Thoracic aorta (tissue), 2 donors: ENCODE measurements around the gene DDX23. TPM values are rescaled to one million over a fixed set of nuclear protein-coding genes. Genes with fewer than 3 reads are reported as not detected.
A peak's percentile ranks its signal among the peaks of the same experiment; 100 is the strongest.

Source experiments
- ATAC-seq: fragments of 150-250 bp; one replicate; pipeline ENCODE4 v1.8.0; 2017; ENCODE audit warnings: low read depth; ENCODE audit not compliant: insufficient number of reproducible peaks, low FRiP score
- DNase-seq: peaks from one replicate; pipeline ENCODE4 v3.0.0-alpha.2; 2020; ENCODE audit warnings: low spot score
- H3K27ac ChIP-seq, 2 donors: fragments of 200-600 bp; sonication (generic); 1 replicate in 1 of 2; 2 replicates in 1 of 2; pipeline ENCODE4 v1.5.1; 2016; ENCODE audit warnings: mild to moderate bottlenecking in 2 of 2, moderate library complexity in 2 of 2
- H3K27me3 ChIP-seq: fragments of 200-600 bp; sonication (generic); replicated peaks from 2 replicates; pipeline ENCODE4 v1.6.0; 2016; ENCODE audit warnings: mild to moderate bottlenecking; ENCODE audit not compliant: insufficient read depth
- H3K36me3 ChIP-seq: fragments of 200-600 bp; sonication (generic); one replicate; pipeline ENCODE4 v1.5.1; 2016
- H3K4me1 ChIP-seq, 2 donors: fragments of 200-600 bp; sonication (generic); 1 replicate in 1 of 2; 2 replicates in 1 of 2; pipeline versions ENCODE4 v1.5.1 to v1.6.0; 2016; ENCODE audit warnings: low read depth in 2 of 2, mild to moderate bottlenecking in 1 of 2; ENCODE audit not compliant: control insufficient read depth in 1 of 2
- H3K4me3 ChIP-seq: fragments of 200-600 bp; sonication (generic); 2 replicates; pipeline ENCODE4 v1.5.1; 2016; ENCODE audit warnings: mild to moderate bottlenecking
- H3K9me3 ChIP-seq: fragments of 200-600 bp; sonication (generic); 2 replicates; pipeline ENCODE4 v1.5.1; 2016
- total RNA-seq, 2 donors: library from RNA; depleted of rRNA; stranded (reverse); fragments of >200 nt; gene quantifications; one replicate each; pipeline versions ENCODE4 v1.1.0 to v1.2.3, GENCODE V29; 2016
- TF ChIP-seq, protein P1 (sequence below): fragments of 200-600 bp; sonication (generic); IDR thresholded peaks from one replicate; pipeline ENCODE4 v1.5.1; 2019; ENCODE audit warnings: antibody characterized with exemption

DDX23 gene
- total RNA-seq, 2 donors from 2014 or later, result 53.7 to 92.6 TPM

DNA sequence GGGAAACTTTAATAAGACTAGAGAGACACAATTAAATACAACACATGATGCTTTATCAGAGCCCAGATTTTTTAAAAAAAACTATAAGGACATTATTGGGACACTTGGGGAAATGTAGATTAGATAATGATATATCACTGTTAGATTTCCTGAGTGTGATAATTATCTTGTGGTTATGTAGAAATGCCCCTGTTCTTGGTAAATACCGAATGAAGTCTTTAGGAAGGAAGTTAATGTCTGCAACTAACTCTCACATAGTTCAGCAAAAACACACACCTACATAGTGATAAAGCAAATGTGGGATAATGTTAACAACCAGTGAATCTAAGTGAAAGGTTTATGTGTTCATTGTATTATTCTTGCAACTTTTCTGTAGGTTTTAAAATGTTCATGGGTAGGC, 48.3 kb downstream of the DDX23 start:
- Histone ChIP-seq H3K9me3 (no peaks in the 10 kb centered on the region), H3K27me3 (no peaks in the 10 kb centered on the region), H3K27ac (no peak overlapping the region), H3K4me1 (no peaks in the 10 kb centered on the region), H3K36me3 (no peaks in the 10 kb centered on the region), H3K4me3 (no peak overlapping the region)
- DNase-seq (no peak), ATAC-seq (no peak)
- TF ChIP-seq, protein P1, sequence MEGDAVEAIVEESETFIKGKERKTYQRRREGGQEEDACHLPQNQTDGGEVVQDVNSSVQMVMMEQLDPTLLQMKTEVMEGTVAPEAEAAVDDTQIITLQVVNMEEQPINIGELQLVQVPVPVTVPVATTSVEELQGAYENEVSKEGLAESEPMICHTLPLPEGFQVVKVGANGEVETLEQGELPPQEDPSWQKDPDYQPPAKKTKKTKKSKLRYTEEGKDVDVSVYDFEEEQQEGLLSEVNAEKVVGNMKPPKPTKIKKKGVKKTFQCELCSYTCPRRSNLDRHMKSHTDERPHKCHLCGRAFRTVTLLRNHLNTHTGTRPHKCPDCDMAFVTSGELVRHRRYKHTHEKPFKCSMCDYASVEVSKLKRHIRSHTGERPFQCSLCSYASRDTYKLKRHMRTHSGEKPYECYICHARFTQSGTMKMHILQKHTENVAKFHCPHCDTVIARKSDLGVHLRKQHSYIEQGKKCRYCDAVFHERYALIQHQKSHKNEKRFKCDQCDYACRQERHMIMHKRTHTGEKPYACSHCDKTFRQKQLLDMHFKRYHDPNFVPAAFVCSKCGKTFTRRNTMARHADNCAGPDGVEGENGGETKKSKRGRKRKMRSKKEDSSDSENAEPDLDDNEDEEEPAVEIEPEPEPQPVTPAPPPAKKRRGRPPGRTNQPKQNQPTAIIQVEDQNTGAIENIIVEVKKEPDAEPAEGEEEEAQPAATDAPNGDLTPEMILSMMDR, result no peak

DNA sequence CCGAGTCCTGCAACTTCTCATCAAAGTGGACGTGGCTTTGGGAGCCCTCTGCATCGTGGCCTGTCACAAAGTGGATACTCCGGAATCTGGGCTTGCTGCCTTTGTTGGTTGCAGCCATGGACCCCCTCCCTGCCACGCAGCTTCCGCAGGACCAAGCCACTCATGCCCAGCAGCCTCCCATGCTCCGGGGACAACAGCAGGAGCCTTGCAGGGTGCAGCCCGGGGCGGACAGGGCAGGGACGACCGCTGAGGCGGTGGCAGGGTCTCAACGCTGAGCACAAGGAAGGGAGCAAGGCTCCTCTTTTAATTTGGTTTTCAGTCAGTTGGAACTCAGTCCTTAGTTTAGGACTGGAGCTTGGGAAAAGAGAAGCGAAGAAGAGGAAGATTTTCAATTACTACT, 51.0 kb downstream of the DDX23 start:
- TF ChIP-seq, protein P1, result no peak
- DNase-seq (no peak), ATAC-seq (no peak)
- no peak overlapping the region for H3K4me3 ChIP-seq
- no peaks in the 10 kb centered on the region for H3K4me1 ChIP-seq
- H3K27me3 ChIP-seq, result no peaks in the 10 kb centered on the region
- H3K9me3 ChIP-seq, result no peaks in the 10 kb centered on the region
- H3K27ac ChIP-seq, result no peak overlapping the region
- H3K36me3 ChIP-seq, result no peaks in the 10 kb centered on the region

DNA sequence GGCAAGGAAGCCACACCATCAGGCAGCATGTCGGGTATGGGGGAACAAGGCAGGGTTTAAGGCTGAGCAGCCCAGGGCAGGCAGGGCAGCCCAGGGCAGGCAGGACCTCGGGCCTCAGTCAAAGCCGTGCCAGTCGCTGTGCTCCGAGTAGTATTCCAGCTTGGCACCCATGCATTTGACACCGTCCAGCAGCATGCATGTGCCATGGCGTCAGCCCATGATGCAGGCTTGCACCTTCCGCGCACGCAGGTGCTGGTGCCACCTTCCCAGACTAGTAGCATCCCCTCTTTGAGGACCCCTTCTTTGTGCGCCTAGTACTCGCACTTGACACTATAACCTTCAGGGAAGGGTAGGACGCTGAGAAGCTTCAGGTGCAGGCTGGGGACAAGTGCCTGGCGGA, 51.5 kb downstream of the DDX23 start:
- Histone ChIP-seq H3K4me1 (no peaks in the 10 kb centered on the region), H3K27me3 (no peaks in the 10 kb centered on the region), H3K27ac (no peak overlapping the region), H3K36me3 (no peaks in the 10 kb centered on the region), H3K4me3 (no peak overlapping the region), H3K9me3 (no peaks in the 10 kb centered on the region)
- DNase-seq (no peak), ATAC-seq (no peak)
- TF ChIP-seq, protein P1, result no peak

DNA sequence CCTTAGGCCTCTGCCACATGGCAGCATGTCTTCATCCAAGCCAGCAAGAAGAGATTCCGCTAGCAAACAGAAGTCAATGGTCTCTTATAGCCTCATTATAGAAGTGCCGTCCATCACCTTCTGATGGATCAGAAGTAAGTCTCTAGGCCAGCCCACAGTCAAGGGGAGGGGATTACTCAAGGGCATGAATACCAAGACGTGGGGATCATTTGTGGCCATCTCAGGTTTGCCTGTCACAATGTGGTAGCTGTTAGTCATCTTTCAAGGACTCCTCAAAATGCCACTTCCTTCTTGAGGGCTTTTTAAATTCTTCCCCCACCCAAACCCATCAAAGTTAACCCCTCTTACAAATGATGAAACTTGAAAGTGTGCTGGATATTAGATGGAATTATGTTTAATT, 55.0 kb downstream of the DDX23 start:
- no peaks in the 10 kb centered on the region for H3K9me3 ChIP-seq
- ATAC-seq (no peak), DNase-seq (no peak)
- no peaks in the 10 kb centered on the region for H3K4me1 ChIP-seq
- H3K27me3 ChIP-seq, result no peaks in the 10 kb centered on the region
- H3K4me3 ChIP-seq, result no peak overlapping the region
- no peak overlapping the region for H3K27ac ChIP-seq
- TF ChIP-seq, protein P1, result no peak
- H3K36me3 ChIP-seq, result no peaks in the 10 kb centered on the region

DNA sequence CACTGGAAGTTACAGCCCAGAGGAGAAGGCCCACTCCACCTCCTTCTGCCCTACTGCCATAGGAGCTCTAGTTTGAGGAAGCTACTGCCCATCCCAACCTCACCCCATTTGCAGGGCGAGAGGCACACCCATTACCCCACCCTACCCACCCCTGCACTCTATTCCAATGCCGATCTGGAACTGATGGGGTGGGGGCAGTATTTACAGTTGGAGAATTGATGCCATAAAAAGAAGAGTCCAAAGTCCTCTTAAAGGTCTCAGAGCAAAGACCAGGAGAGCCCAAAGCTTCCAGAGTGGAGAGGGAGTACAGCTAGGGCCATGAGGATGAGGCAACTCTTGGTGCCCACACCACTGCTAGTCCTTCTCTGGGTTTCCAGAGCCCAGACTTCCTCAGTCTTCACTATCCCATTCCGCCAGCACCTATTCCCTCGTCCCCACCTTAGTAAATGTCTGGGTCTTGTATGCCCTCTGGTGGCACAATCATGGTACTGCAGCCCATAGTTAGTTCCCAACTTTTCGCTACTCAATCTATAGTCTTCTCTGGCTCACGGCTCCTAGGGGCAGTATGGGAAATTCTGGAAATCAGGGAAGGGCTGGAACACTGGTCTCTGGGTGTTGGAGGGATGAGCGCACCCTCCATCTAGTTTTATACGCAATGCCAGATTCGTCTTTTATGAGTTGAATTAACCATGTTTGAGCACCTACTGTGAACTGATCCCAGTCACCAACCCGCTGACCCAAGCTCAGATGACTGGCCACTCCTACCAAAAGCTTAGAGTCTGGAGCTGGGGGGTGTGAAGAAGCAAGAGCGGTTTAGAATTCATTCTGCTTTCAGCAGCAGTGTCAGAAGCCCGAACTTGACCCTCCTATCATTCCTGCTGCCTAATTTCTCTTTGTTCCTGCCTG, 56.2 kb downstream of the DDX23 start:
- TF ChIP-seq, protein P1, result peak; percentile 97
- Histone ChIP-seq H3K4me3 (no peak overlapping the region), H3K27ac (no peak overlapping the region), H3K9me3 (no peaks in the 10 kb centered on the region), H3K27me3 (no peaks in the 10 kb centered on the region), H3K36me3 (no peaks in the 10 kb centered on the region), H3K4me1 (no peaks in the 10 kb centered on the region)
- ATAC-seq, result peak; percentile 92
- no peak for DNase-seq
